Endometrium (tissue), 2 donors: ENCODE data around the gene TUBA3C.
"Not testable (repeated sequence)": the region's sequence is repeated elsewhere in the genome, so short reads cannot be mapped to it uniquely, and the experiment has no call there.

Experiments
- FAIRE-seq: peaks from 2 replicates; lab custom pipeline; 2012; peaks lifted over from hg19 to GRCh38; lab: Jason Lieb, UNC
- donor health status: control.
- donor health status: control.

TUBA3C gene

DNA sequence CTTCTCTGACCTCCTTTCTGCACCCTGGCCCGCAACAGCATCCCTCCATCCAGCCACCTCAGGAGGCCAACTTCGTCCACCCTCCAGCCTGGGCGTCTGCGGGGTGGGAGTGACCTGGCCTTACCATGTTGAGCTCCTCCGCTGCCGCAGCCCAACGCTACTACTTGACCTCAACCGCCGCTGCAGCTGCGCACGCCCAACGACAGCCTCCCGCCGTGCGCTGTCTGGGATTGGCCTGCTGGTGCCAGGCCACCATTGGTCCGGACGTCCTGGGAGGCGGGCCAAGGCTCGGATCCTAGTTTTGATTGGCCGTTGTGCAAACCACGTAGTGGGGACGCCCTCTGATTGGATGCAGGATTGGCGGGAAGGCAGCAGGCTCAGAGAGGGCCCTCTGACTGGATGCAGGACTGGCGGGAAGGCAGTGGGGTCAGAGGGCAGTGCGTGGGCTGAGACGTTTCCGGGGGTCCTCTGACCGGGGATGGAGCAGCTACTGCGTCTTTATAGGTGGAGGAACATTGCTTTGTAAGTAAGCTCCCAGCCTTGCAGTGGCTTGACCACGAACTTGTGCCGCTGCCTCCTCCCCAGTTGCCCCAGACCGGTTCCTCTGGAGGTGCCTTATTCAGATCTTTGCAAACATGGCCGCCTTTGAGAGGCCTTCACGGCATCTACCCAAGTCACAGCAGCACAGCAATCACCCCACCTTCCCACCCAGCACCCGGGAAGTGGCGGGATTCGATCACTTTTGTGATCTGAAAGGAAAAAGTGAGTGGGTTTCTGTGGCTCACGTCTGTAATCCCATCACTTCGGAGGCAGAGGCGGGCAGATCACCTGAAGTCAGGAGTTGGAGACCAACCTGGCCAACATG is at the start of gene TUBA3C:
TSS of gene TUBA3C (minus strand) at position 204 of the 865 bp plus-strand sequence. CDS start at position 127, 77 bp downstream.
- FAIRE-seq: no peak

DNA sequence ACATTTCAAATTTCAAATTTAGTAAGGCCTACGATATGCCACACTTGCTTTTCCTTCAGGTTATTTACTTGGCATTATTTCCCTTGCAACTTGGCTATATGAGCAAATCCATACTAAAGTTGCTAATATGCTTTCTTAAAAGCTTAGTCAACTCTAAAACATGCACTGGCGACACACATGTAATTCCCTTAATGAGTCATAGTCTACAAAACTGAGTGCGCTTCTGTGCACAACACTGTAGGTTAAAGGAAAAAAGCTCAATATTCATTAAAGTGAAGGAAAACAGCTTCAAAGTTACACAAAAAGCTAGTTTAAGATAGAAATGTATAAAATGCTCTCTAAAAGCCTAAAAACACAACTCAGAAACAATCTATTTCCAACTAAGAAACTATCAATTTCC is 25.8 kb upstream of the TUBA3C start:
- FAIRE-seq: not testable (repeated sequence)

DNA sequence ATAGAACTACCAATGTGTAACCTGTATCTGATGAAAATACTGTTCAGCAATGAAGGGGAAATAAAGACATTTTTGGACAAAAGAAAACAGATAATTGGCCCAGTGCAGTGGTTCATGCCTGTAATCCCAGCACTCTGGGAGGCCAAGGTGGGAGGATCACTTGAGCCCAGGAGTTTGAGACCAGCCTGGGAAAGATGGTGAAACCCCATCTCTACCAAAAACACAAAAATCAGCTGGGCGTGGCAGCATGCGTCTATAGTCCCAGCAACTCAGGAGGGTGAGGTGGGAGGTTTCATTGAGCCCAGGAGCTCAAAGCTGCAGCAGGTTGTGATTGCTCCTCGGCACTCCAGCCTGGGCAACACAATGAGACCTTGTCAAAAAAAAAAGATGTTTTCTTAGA is 11.0 kb upstream of the TUBA3C start:
- FAIRE-seq: not testable (repeated sequence)

DNA sequence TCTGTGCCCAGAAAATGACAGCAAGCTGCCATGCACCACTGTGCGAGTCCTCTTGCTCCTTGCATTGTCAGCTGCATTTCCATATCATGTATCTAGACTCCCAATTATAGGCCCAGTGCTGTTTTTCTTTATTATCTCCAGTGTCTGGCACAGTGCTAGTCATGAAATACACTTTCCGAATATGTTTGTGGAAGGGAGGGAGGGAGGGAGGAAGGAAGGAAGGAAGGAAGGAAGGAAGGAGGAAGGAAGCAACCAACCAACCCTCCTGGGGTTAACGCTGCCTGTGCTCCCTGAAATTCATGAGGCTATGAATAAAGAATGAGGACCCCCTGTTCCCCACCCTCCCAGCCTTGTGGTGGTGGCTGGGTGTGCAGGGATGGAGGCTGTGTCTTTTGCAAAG is 8.3 kb upstream of the TUBA3C start:
- not testable (repeated sequence) for FAIRE-seq

DNA sequence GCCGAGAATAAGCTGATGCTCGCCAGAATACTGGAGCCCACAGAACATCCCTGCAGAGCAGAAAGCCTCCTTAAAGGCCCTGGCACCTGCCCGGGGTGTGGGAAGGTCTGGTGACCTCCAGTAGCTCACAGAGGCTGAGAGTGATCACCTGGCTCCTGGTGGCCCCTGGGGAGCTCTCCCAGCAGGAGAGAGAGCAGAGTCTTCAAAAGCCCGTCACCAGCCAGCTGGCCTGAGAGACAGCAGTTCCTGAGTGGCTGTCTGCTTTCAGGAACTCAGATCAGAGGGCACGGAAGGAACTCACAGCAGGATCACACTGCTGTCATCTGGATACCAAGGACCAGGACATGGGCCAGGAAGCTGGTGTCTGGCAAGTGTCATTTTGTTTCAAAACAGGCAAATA is 7.7 kb upstream of the TUBA3C start:
- not testable (repeated sequence) for FAIRE-seq

DNA sequence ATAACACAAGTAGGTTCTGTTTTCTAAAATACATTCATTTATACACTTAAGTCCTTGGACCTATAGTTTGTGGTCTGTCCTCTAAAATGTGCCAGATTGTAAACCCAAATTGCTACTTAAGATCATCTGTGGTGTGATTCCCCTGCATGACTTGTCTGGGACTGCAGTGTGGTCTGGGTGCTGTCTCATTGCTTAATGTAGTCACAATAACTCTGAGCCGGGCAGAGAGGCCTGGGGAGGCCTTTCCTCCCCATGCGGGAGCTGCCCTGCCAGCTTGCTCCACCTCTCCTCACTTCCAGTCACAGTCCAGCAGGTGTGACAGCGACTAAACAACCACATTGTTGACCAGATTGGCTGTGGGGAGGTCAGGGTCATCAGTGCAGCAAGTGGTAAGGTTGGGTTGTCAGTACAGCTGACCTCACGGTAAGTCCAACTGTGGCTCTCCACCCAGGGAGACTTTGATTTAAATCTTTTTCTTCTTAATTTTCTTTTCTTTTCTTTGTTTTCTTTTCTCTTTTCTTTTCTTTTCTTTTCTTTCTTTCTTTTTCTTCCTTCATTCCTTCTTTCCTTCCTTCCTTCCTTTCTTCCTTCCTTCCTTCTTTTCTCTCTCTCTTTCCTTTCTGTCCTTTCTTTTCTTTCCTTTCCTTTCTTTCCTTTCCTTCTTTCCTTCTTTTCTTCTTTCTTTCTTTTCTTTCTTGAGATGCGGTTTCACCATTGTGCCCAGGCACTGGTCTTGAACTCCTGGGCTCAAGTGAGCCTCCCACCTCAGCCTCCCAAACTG is 4.4 kb upstream of the TUBA3C start:
- no peak for FAIRE-seq

DNA sequence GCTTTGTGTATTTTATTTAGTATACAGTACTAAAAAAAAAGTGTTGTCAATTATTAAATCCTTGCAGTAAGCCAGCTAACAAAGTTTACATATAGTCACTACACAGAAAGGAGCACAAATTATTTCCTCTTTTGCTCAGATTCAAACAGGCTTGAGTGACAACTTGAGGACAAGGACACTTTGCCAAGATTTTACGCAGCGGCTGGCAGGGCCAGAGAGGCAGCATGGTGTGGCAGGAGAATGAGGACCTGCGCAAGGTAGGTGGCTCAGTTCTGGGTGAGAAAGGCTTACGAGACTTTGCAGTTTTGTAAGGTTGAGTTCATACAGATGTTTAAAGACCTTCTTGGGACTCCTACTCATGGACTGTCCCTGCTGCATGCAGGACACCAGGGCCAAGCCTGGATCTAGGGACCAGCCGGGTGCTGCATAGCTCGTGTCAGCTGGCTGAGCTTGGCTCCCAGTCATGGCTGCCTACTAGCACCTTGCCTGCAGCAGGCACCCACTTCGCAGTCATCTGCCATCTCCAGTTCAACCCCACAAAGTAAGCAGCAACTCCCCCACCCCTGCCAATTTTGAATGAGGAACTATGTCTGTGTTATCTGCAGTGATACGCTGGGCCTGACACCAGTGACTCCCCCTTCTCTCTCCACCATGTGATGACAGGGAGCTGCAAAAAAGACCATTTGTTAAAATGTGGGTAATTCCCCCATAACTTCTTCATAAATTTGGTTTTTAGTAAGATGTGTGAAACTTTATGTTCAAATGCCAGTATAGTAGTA is 3.7 kb upstream of the TUBA3C start:
- no peak for FAIRE-seq

DNA sequence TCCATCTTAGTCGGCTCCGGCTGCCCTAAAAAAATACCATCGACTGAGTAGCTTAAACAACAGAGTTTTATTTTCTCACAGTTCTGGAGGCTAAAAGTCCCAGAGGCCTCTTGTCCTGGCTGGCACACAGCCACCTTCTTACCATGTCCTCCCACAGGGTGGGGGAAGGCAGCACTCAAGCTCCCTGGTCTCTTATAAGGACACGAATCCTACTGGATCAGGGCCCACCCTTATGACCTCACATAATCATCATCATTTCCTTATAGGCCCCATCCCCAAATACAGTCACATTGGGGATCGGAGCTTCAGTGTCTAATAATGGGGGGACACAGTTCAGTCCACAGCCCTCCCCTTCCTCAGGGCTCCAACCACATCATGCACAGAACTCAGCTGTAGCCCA is 2.6 kb upstream of the TUBA3C start:
- FAIRE-seq: no peak

DNA sequence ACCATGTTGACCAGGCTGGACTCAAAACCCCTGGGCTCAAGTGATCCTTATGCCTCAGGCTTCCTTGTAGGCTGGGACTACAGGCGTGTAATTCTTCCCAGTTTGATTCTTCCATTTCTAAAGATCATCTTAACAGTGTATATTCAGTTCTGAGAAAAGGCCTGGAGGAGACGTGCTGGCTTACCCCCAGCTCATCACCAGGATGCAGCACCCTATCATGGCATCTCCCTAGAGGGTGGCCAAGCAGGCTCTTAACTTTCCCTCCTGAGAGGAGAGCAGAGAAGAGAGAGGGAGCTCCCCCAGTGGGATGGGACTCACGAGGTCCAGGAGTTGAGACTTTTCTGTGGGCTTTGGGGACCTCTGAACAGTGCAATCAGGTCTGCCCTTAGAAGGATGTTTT is 2.1 kb upstream of the TUBA3C start:
- no peak for FAIRE-seq

DNA sequence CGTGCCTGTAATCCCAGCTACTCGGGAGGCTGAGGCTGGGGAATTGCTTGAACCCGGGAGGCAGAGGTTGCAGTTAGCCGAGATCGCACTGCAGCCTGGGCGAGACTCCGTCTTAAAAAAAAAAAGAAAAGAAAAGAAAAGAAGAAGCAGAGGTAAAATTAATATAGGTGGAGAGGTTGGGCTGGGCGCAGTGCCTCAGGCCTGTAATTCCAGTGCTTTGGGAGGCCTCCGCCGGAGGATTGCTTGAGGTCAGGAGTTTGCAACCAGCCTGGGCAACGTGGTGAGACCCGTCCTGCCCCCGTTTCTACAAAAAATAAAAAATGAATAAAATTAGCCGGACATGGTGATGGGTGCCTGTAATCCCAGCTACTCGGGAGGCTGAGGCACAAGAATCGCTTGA is 912 bp upstream of the TUBA3C start:
- no peak for FAIRE-seq

DNA sequence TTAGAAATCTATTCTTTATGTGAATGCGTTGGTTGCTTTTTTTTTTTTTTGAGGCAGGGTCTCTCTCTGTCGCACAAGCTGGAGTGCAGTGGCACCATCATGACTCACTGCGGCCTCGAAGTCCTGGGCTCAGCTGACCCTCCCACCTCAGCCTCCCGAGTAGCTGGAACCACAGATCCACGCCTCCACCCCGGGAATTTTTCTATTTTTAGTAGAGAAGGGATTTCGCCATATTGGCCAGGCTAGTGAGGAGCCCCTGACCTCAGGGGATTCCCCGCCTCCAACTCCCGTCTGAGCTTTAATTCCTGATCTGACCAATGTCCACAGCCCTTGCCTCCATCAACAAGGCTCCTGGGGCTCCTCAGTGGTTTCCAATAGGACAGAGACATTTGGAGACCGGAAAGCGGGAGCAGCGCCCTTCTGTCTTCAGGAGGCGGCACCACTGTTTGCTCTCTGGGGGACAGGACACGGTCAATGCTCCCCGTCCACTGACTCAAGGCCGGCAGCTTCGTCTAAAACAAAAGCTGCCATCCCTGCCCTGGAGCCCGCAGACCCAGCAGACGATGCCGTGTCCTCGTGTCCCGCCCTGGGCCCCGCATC is 503 bp downstream of the TUBA3C start:
- no peak for FAIRE-seq

DNA sequence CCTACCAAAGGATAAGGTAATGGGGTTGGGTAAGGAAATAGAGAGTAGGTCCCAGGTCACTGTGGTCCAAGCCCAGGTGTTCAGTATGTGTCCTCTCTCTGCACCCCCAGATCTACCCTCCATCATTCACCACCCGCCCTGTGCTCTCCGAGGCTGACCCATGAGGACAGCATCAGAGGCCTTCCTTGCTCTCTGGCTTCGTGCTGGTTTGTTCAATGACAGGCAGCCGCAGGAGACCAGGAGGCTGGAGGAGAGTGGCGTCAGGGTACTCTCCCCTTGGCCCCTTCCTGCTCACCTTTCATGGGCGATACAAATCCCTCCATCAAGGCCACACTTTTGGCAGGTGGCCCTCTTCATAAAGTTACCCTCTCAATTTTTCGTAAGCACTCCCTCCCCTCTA is 1.7 kb downstream of the TUBA3C start:
- no peak for FAIRE-seq

DNA sequence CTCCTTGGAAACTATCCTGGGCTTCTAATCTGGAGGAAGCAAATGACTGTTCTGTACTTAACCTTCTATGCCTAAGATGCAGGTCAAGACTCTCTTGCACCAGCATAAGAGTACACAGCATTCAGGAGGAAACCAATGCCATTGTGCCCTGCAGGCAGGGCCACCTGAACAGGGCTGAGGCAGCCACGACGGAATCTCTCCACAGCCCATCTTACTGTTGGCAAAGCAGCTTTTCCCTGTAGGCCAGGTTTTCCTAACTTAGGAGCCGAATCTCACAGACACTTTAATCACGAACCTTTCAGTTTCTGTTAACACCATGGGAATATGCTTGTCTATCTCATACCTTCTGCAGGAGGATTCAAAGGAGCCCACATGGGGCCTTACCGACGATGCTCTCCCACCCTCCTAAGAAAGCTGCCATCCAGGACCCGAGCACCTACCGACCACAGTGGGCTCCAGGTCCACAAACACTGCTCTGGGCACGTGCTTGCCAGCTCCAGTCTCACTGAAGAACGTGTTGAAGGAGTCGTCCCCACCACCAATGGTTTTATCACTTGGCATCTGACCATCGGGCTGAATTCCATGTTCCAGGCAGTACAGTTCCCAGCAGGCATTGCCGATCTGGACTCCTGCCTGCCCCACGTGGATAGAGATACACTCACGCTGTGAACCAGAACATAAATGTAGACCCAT is 2.6 kb downstream of the TUBA3C start:
- no peak for FAIRE-seq

DNA sequence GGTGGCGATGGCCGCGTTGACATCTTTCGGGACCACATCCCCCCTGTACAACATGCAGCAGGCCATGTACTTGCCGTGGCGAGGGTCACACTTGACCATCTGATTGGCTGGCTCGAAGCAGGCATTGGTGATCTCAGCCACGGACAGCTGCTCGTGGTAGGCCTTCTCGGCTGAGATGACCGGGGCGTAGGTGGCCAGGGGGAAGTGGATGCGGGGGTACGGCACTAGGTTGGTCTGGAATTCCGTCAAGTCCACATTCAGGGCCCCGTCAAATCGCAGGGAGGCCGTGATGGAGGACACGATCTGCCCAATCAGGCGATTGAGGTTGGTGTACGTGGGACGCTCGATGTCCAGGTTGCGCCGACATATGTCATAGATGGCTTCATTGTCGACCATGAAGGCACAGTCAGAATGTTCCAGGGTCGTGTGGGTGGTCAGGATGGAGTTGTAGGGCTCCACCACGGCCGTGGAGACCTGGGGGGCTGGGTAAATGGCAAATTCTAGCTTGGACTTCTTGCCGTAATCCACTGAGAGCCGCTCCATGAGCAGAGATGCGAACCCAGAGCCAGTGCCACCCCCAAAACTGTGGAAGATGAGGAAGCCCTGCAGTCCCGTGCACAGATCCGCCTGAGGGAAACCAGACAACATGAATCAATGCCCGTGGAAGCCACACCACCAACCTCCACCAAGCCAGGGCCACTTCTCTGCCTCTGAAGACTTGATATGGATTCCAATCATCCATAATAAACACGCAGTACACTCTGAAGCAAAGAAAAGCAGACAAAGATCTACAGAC is 4.4 kb downstream of the TUBA3C start:
- not testable (repeated sequence) for FAIRE-seq

DNA sequence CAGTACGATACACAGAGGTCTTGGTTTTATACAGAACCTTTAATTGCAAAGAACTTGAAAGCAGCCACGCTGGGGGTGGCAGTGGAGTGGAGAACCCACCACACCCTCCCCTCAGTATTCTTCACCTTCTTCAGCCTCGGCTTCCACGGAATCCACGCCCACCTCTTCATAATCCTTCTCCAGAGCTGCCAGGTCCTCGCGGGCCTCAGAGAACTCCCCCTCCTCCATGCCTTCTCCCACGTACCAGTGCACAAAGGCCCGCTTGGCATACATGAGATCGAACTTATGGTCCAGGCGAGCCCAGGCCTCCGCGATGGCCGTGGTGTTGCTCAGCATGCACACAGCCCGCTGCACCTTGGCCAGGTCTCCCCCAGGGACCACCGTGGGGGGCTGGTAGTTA is 7.9 kb downstream of the TUBA3C start:
- no peak for FAIRE-seq

DNA sequence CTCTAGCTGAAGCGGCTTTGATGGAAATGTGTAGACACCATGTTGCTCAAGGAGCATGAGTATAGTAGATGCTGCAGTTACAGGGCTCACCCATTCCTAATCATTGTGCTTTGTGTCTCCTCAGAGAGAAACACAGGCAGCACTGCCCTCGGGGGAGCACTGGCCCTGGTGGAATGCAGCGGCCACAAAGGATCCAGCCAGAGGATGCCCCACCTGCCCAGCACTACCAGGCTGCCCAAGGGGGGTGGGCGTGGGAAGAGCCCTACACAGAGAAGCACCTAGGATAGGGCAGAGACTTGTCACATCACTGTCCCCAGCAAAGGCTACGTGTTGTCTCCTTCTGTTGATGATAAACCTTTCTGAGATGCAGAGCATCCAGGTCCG is 9.0 kb downstream of the TUBA3C start:
- no peak for FAIRE-seq

DNA sequence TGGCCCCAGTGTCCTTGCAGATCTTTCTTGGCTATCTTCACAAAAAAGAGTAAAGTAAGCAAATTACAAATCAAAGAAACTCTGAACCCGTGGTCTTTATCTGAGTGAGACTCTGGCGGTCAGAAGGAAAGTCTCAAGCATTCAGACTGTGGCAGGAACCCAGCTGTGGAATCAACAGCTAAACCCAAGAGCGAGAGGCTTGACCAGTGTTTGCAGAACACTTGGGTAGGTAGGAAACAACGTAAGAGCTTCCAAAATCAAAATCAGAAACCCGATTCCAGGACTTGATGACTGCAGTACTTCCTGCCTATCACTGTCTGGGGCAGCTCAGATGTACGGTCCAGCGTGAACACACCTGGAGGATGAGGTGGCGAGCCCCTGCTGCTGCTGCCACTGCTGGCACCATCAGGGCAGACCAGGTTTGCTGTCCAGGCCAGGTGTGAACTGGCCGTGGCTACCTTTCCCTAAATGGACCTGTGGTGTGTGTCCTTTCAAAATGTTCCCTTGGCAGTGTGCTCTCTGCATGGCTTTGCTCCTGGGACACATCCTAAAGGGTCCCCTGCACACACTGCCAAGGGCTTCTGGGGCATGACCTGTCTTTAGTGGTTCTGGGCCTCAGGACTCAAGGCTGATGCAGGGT is 9.5 kb downstream of the TUBA3C start:
- no peak for FAIRE-seq

DNA sequence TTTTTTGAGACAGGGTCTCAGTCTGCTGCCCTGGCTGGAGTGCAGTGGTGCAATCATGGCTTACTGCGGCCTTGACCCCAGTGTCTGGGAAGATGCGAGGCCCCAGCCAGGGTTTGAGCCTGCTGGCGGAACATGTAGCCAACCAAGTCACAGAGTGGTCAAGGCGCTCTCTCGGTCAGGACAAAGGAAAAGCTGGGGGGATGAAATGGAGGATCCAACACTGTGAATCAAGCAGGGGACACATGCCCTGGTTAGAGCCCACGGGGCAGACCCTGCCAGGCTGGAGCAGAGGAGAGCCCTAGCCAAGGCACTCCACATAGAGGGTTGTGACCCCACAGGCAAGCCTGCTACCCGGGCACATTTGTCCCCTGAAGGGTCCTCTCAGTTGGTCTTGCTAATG is 10.1 kb downstream of the TUBA3C start:
- FAIRE-seq: no peak

DNA sequence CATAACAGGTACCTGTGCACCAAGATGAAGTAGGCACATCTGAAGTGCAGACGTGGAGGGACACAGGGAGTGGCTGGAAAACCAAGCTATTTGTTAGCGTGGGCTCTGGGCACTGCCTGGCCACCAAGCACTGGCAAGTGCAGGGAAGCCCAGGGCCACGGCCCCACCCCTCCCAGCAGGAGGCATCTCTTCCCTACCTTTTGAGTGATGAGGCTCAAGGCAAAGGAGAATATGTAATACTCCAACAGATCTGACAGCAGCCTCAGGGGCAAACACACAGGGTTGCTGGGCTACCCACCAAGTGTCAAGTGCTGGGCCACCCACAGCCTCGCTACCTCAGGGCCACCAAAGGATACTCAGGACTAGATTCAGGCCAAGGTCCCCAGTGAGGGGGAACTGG is 11.6 kb downstream of the TUBA3C start:
- FAIRE-seq: no peak

DNA sequence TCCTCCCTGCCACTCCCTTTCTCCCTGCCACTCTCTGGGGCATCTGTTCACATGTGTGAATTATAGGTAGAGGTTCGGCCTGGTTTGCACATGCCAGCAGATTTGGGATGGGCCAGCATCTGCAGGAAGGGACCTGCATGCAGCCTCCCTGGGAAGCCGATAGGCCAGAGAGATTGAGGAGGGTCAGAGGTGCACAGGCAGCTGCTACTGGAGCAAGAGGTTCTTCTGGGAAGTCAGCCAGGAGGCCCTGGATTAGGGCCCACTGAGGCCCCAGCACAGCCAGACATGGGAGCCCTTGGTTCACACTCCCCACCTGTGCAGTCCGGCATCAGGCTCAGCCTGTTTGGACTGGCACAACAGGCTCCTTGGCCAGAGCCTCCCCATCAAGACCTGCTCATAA is 12.1 kb downstream of the TUBA3C start:
- no peak for FAIRE-seq
